Caco-2 (cell line): Measurements from ENCODE around the gene DNAJC3. TPM values are rescaled to one million over a fixed set of nuclear protein-coding genes. Genes with fewer than 3 reads are reported as not detected.

Experiments used
- BruUV-seq: library from RNA; stranded (reverse); fragments of 400-500 nt; replicated peaks from 2 replicates; lab custom pipeline; 2021; lab: Mats Ljungman, UMichigan
- CTCF ChIA-PET: fragments of 300-600 bp; sonication (Branson Sonifier 250); formaldehyde crosslinking; loops from one replicate; lab custom pipeline; 2022; ENCODE audit warnings: antibody characterized with exemption; lab: Charles Lee
- POLR2A ChIA-PET: fragments of 300-600 bp; sonication (Branson Sonifier 250); formaldehyde crosslinking; loops from one replicate; lab custom pipeline; 2022; ENCODE audit warnings: antibody characterized with exemption; lab: Charles Lee
- DNase-seq, 2 experiments: peaks; one replicate each; pipeline versions ENCODE4 v3.0.0 to v3.0.0-alpha.2; 2020 to 2022
- H3K27me3 ChIP-seq: replicated peaks from 2 replicates; pipeline ENCODE4 v1.6.0; 2011; ENCODE audit warnings: low read length; ENCODE audit not compliant: control insufficient read depth, insufficient read depth
- H3K36me3 ChIP-seq: 2 replicates; pipeline ENCODE4 v1.5.1; 2011; ENCODE audit warnings: low read length; ENCODE audit not compliant: control insufficient read depth, insufficient read depth
- H3K4me1 ChIP-seq: fragments of 250-450 bp; sonication (Bioruptor Pico); 2 replicates; pipeline ENCODE4 v1.5.1; 2020; ENCODE audit warnings: mild to moderate bottlenecking
- H3K4me3 ChIP-seq: 2 replicates; pipeline ENCODE4 v1.5.1; 2011; ENCODE audit warnings: low read depth, mild to moderate bottlenecking, control low read depth, low read length
- H3K9me3 ChIP-seq: fragments of 250-450 bp; sonication (Bioruptor Pico); 2 replicates; pipeline ENCODE4 v1.5.1; 2020; ENCODE audit warnings: mild to moderate bottlenecking, moderate library complexity
- H3K27ac Mint-ChIP-seq: one replicate; pipeline ENCODE4 v1.8.0; 2022; ENCODE audit warnings: mixed read lengths; ENCODE audit not compliant: unreplicated experiment
- H3K27me3 Mint-ChIP-seq: one replicate; pipeline ENCODE4 v1.8.0; 2022; ENCODE audit warnings: mixed read lengths; ENCODE audit not compliant: insufficient read depth, unreplicated experiment
- H3K36me3 Mint-ChIP-seq: one replicate; pipeline ENCODE4 v1.8.0; 2022; ENCODE audit warnings: mild to moderate bottlenecking, mixed read lengths; ENCODE audit not compliant: insufficient read depth, unreplicated experiment
- H3K4me1 Mint-ChIP-seq: one replicate; pipeline ENCODE4 v1.8.0; 2022; ENCODE audit warnings: low read depth, mixed read lengths; ENCODE audit not compliant: unreplicated experiment
- H3K4me3 Mint-ChIP-seq: one replicate; pipeline ENCODE4 v1.8.0; 2022; ENCODE audit warnings: mild to moderate bottlenecking, moderate library complexity, mixed read lengths; ENCODE audit not compliant: unreplicated experiment
- H3K9me3 Mint-ChIP-seq: one replicate; pipeline ENCODE4 v1.8.0; 2022; ENCODE audit warnings: mixed read lengths; ENCODE audit not compliant: unreplicated experiment
- intact Hi-C: fragments of 100-400 bp; cut with micrococcal nuclease; formaldehyde crosslinking; loops from one replicate; pipeline ENCODE4 v1.10.0; 2022; ENCODE audit not compliant: unreplicated experiment
- total RNA-seq: library from RNA; stranded (reverse); gene quantifications from 2 replicates; pipeline ENCODE4 v1.2.3, GENCODE V29; 2022
- TF ChIP-seq, protein P1 (sequence below), 2 experiments: fragments of 200-600 bp in 1 of 2; IDR thresholded peaks; 1 replicate in 1 of 2; 2 replicates in 1 of 2; pipeline versions ENCODE4 v1.5.1 to v1.8.0; 2011 to 2022; ENCODE audit warnings: antibody characterized with exemption in 1 of 2, control low read depth in 1 of 2, inconsistent platforms in 1 of 2, low read depth in 1 of 2, low read length in 1 of 2, mild to moderate bottlenecking in 1 of 2, moderate library complexity in 1 of 2; ENCODE audit not compliant: insufficient read depth in 1 of 2, severe bottlenecking in 1 of 2, unreplicated experiment in 1 of 2

The DNAJC3 gene
- total RNA-seq, 1 experiment from 2014 or later = 36.8 TPM

GRCh38 chr13:95722241-95722640, 45.3 kb downstream of the DNAJC3 start:
- Mint-ChIP-seq H3K27ac (no peak overlapping the region), H3K27me3 (no peaks in the 10 kb centered on the region), H3K36me3 (no peaks in the 10 kb centered on the region), H3K4me3 (no peak overlapping the region), H3K4me1 (no peaks in the 10 kb centered on the region), H3K9me3 (no peaks in the 10 kb centered on the region)
- TF ChIP-seq, protein P1, sequence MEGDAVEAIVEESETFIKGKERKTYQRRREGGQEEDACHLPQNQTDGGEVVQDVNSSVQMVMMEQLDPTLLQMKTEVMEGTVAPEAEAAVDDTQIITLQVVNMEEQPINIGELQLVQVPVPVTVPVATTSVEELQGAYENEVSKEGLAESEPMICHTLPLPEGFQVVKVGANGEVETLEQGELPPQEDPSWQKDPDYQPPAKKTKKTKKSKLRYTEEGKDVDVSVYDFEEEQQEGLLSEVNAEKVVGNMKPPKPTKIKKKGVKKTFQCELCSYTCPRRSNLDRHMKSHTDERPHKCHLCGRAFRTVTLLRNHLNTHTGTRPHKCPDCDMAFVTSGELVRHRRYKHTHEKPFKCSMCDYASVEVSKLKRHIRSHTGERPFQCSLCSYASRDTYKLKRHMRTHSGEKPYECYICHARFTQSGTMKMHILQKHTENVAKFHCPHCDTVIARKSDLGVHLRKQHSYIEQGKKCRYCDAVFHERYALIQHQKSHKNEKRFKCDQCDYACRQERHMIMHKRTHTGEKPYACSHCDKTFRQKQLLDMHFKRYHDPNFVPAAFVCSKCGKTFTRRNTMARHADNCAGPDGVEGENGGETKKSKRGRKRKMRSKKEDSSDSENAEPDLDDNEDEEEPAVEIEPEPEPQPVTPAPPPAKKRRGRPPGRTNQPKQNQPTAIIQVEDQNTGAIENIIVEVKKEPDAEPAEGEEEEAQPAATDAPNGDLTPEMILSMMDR (IDR thresholded peaks at IDR 0.05; ENCODE audit: insufficient read depth in 1 of 2, low read depth in 1 of 2, low read length in 1 of 2, severe bottlenecking in 1 of 2, unreplicated experiment in 1 of 2) = no peak
- intact Hi-C loops = no loop called here
- H3K9me3 ChIP-seq = no peaks in the 10 kb centered on the region
- no peak overlapping the region for H3K4me3 ChIP-seq
- POLR2A ChIA-PET = no interaction called here
- CTCF ChIA-PET = no interaction called here
- H3K36me3 ChIP-seq = no peaks in the 10 kb centered on the region
- BruUV-seq = no TSS peak
- no peak for DNase-seq
- no peaks in the 10 kb centered on the region for H3K4me1 ChIP-seq
- H3K27me3 ChIP-seq = no peaks in the 10 kb centered on the region

DNA sequence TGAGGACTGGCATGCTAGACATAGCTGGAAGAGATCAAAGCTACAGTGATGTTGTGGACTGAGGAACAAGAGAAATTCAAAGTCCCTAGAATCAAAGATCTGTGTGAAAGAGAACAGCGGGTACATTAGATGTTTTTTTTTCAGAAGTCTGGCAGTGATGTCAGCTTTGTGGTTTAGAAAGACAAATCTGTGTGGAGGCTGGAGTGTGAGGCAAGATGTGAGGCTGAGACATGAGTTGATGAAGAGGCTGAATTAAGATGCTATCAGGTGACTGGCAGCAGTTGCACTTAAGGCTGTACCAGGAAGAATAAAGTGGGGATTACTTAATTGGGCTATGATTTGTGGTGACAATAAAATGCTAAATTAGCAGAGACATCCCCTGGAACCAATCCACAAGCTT, 46.5 kb downstream of the DNAJC3 start:
- CTCF ChIA-PET = no interaction called here
- Mint-ChIP-seq H3K4me3 (no peak overlapping the region), H3K27ac (no peak overlapping the region)

GRCh38 chr13:95724252-95724651, 47.3 kb downstream of the DNAJC3 start:
- ChIA-PET POLR2A (no interaction called here), CTCF (no interaction called here)
- H3K27ac Mint-ChIP-seq = no peak overlapping the region
- no peaks in the 10 kb centered on the region for H3K36me3 ChIP-seq
- H3K4me3 Mint-ChIP-seq = no peak overlapping the region
- no peak overlapping the region for H3K4me3 ChIP-seq
- H3K27me3 Mint-ChIP-seq = no peaks in the 10 kb centered on the region
- intact Hi-C loops = no loop called here
- no peaks in the 10 kb centered on the region for H3K4me1 Mint-ChIP-seq
- H3K9me3 ChIP-seq = no peaks in the 10 kb centered on the region
- no TSS peak for BruUV-seq
- no peaks in the 10 kb centered on the region for H3K4me1 ChIP-seq
- no peaks in the 10 kb centered on the region for H3K36me3 Mint-ChIP-seq
- no peak for DNase-seq
- no peaks in the 10 kb centered on the region for H3K27me3 ChIP-seq
- TF ChIP-seq, protein P1 (IDR thresholded peaks at IDR 0.05; ENCODE audit: insufficient read depth in 1 of 2, low read depth in 1 of 2, low read length in 1 of 2, severe bottlenecking in 1 of 2, unreplicated experiment in 1 of 2) = no peak
- H3K9me3 Mint-ChIP-seq = no peaks in the 10 kb centered on the region

More for the DNA sequence above, 46.5 kb downstream of the DNAJC3 start:
- POLR2A ChIA-PET = interaction anchor here (0.6 kb wide), 1 partner anchor 79 kb away, joined by 3 read pairs; the partner anchor contains the start of gene DZIP1
- no peaks in the 10 kb centered on the region for H3K27me3 ChIP-seq
- Mint-ChIP-seq H3K27me3 (no peaks in the 10 kb centered on the region), H3K9me3 (no peaks in the 10 kb centered on the region), H3K36me3 (no peaks in the 10 kb centered on the region), H3K4me1 (no peaks in the 10 kb centered on the region)
- TF ChIP-seq, protein P1 (IDR thresholded peaks at IDR 0.05; ENCODE audit: insufficient read depth in 1 of 2, low read depth in 1 of 2, low read length in 1 of 2, severe bottlenecking in 1 of 2, unreplicated experiment in 1 of 2) = no peak
- intact Hi-C loops = no loop called here
- no TSS peak for BruUV-seq
- H3K36me3 ChIP-seq = no peaks in the 10 kb centered on the region
- H3K4me3 ChIP-seq = no peak overlapping the region
- no peaks in the 10 kb centered on the region for H3K4me1 ChIP-seq
- DNase-seq = no peak
- H3K9me3 ChIP-seq = no peaks in the 10 kb centered on the region
